Heart left ventricle (tissue), 16 donors: ENCODE data around the gene C1orf167. TPM values are rescaled to one million over a fixed set of nuclear protein-coding genes. Genes with fewer than 3 reads are reported as not detected.
A peak's percentile ranks its signal among the peaks of the same experiment; 100 is the strongest.

ENCODE experiments used
- ATAC-seq, 4 donors: fragments of 200-7000 bp; cut with Tn5 transposase; one replicate each; pipeline ENCODE4 v1.9.1; 2020 to 2022; ENCODE audit warnings: moderate library complexity in 4 of 4, mild to moderate bottlenecking in 3 of 4, moderate number of reproducible peaks in 1 of 4
- DNase-seq, 5 donors: peaks; one replicate each; pipeline ENCODE4 v3.0.0-alpha.2; 2020
- H3K27ac ChIP-seq, 12 donors: fragments of 200-600 bp; sonication (generic) in 4 of 12; one replicate each; pipeline versions ENCODE4 v1.5.0 to v1.8.0; 2016 to 2022; ENCODE audit warnings: mild to moderate bottlenecking in 2 of 12
- H3K27me3 ChIP-seq, 9 donors: fragments of 200-600 bp; sonication (generic) in 2 of 9; one replicate each; pipeline versions ENCODE4 v1.5.1 to v1.8.0; 2016 to 2022; ENCODE audit warnings: mild to moderate bottlenecking in 3 of 9
- H3K36me3 ChIP-seq, 9 donors: fragments of 200-600 bp; sonication (generic) in 2 of 9; one replicate each; pipeline versions ENCODE4 v1.5.0 to v1.8.0; 2018 to 2022; ENCODE audit warnings: mild to moderate bottlenecking in 2 of 9
- H3K4me1 ChIP-seq, 12 donors: fragments of 200-600 bp; sonication (generic) in 4 of 12; one replicate each; pipeline versions ENCODE4 v1.5.0 to v1.8.0; 2016 to 2022; ENCODE audit warnings: mild to moderate bottlenecking in 3 of 12
- H3K4me3 ChIP-seq, 12 donors: fragments of 200-600 bp; sonication (generic) in 4 of 12; one replicate each; pipeline versions ENCODE4 v1.5.0 to v1.8.0; 2017 to 2022; ENCODE audit warnings: mild to moderate bottlenecking in 9 of 12, moderate library complexity in 4 of 12
- H3K9me3 ChIP-seq, 12 donors: fragments of 200-600 bp; sonication (generic) in 4 of 12; one replicate each; pipeline versions ENCODE4 v1.5.0 to v1.8.0; 2016 to 2022; ENCODE audit warnings: mild to moderate bottlenecking in 1 of 12
- CTCF ChIP-seq, 12 donors: fragments of 200-600 bp; sonication (generic) in 4 of 12; IDR thresholded peaks; one replicate each; pipeline versions ENCODE4 v1.5.0 to v1.8.0; 2018 to 2022; ENCODE audit warnings: antibody characterized with exemption in 12 of 12, mild to moderate bottlenecking in 5 of 12
- POLR2A ChIP-seq, 2 donors: fragments of 450-650 bp; IDR thresholded peaks; one replicate each; pipeline ENCODE4 v1.6.1; 2017; ENCODE audit warnings: antibody characterized with exemption in 2 of 2, mild to moderate bottlenecking in 2 of 2, moderate library complexity in 2 of 2
- WGBS, 4 donors: extraction: QIAGEN DNeasy Blood & Tissue Kit in 2 of 4; methylation state at CpG; one replicate each; pipeline versions ENCODE4 v1.1.5 to v1.1.7; 2013 to 2018; 5-methylcytosine and 5-hydroxymethylcytosine counted together
- intact Hi-C, 10 donors: fragments of 100-400 bp; cut with DNase I; formaldehyde crosslinking; loops; one replicate each; pipeline versions ENCODE4 v1.11.1 to v1.14.2; 2022
- long read RNA-seq, 3 donors: library from polyadenylated mRNA; unstranded; transcript quantifications; one replicate each; pipeline ENCODE4 v2.0.0, GENCODE V29; 2020 to 2021
- polyA plus RNA-seq, 2 donors: library from polyadenylated mRNA; stranded (reverse); fragments of 200-250 nt; gene quantifications; one replicate each; pipeline ENCODE4 v1.2.3, GENCODE V29; 2013
- total RNA-seq, 9 donors: library from RNA; depleted of rRNA in 2 of 9; stranded (reverse); fragments of >200 nt in 2 of 9; fragmentation: NEBNext Ultra II Directional in 3 of 9; extraction: Animal tissue kit (Norgen Biotek cat#: 25700) in 3 of 9; gene quantifications; one replicate each; pipeline versions ENCODE4 v1.1.0 to v1.2.4, GENCODE V29; 2016 to 2023
- donor health status: ischemic (EF 13 %, LVEDD 7.1; RV severe dilation, severe dysfunction).
- donor health status: healthy with polysubstance abuse.
- donor health status: DM: no; HTN: yes; CAD: no.
- donor health status: DM: no; HTN: no; CAD: no.
- donor health status: ischemic (EF 25% LVEDD 6.9; RV normal size, moderate dysfunction).
- donor health status: ischemic (EF 25% LVEDD 5.7; RV mildly dilated, moderate dysfunction).
- donor health status: healthy.
- donor health status: DM: yes; HTN: yes; CAD: no.
- donor health status: ischemic (EF 35%, LVEDD 5.7; RV mildly dilated, moderate dysfunction).
- donor health status: nonischemic (EF 11% LVEDD 7.7; RV severe dilation, severe dysfunction).
- donor health status: DM: yes; HTN: yes; CAD: no.
- donor health status: PGD.
- donor health status: ischemic (EF 29% LVEDD 5.4; RV normal size, mild dysfunction).
- donor health status: nonischemic (EF 23%, LVEDD 6.1; RV moderate dilation, normal function).

Gene C1orf167
- total RNA-seq, result 1 to 10 TPM; 1.5 to 7.6 (median 3.1) TPM
- polyA plus RNA-seq, result 1 to 10 TPM; 4.1 to 4.9 TPM
- long read RNA-seq, donor 1, partial matches to known transcripts, result 0 of 4 reads
- long read RNA-seq, donor 1, other reads (novel, unspliced or antisense), result 4 of 4 reads
- long read RNA-seq, donor 2, partial matches to known transcripts, result 0 of 1 reads
- long read RNA-seq, donor 2, other reads (novel, unspliced or antisense), result 1 of 1 reads
- long read RNA-seq, donor 3, partial matches to known transcripts, result 0 of 5 reads
- long read RNA-seq, donor 3, other reads (novel, unspliced or antisense), result 5 of 5 reads

GRCh38 chr1:11761988-11762406, at the start of gene C1orf167:
Gene C1orf167 (plus strand): TSS chr1:11762193. CDS start chr1:11764401, 2,208 bp downstream.
- no peaks in the 10 kb centered on the region for H3K36me3 ChIP-seq
- peaks cover 0 to 6% (median 0%) of the 10 kb centered on the region in 12 donors for H3K4me1 ChIP-seq
- TF ChIP-seq CTCF (IDR thresholded peaks at IDR 0.05), result no peak
- TF ChIP-seq POLR2A (IDR thresholded peaks at IDR 0.05), result no peak
- ATAC-seq (peak in 3 of 4 donors; percentile 20 to 26 (median 20)), DNase-seq (no peak)
- 6 to 13% (median 7%) methylated on average over 17 to 29 of the region's 29 CpGs for WGBS, 4 donors
- no peak within 1 kb of the TSS for H3K27ac ChIP-seq
- no peak within 1 kb of the TSS for H3K4me3 ChIP-seq
- H3K9me3 ChIP-seq, result no peaks in the 10 kb centered on the region
- intact Hi-C loops, result no loop called here
- H3K27me3 ChIP-seq, result peaks cover 6 to 21% (median 14%) of the 10 kb centered on the region in 9 donors

GRCh38 chr1:11712285-11712684, 49.7 kb upstream of the C1orf167 start:
- Histone ChIP-seq H3K36me3 (no peaks in the 10 kb centered on the region), H3K27ac (no peak overlapping the region), H3K9me3 (no peaks in the 10 kb centered on the region), H3K4me3 (no peak overlapping the region), H3K27me3 (peaks cover 0 to 26% (median 0%) of the 10 kb centered on the region in 9 donors), H3K4me1 (peaks cover 0 to 12% (median 9%) of the 10 kb centered on the region in 12 donors)
- 88 to 93% (median 90%) methylated on average over 8 of the region's 8 CpGs for WGBS, 4 donors
- no peak for ATAC-seq
- TF ChIP-seq POLR2A (IDR thresholded peaks at IDR 0.05) (no peak), CTCF (IDR thresholded peaks at IDR 0.05) (no peak)
- no peak for DNase-seq
- intact Hi-C loops, result no loop called here

- no peak for TF ChIP-seq CTCF (IDR thresholded peaks at IDR 0.05)
- Histone ChIP-seq H3K9me3 (no peaks in the 10 kb centered on the region), H3K4me3 (no peak overlapping the region), H3K27ac (no peak overlapping the region), H3K27me3 (peaks cover 0 to 23% (median 0%) of the 10 kb centered on the region in 9 donors), H3K36me3 (no peaks in the 10 kb centered on the region), H3K4me1 (peaks cover 0 to 4% (median 2%) of the 10 kb centered on the region in 12 donors)
- DNase-seq (no peak), ATAC-seq (no peak)
- intact Hi-C loops, result no loop called here
- WGBS, 4 donors, result 80 to 84% (median 83%) methylated on average over 11 of the region's 11 CpGs
Observed at GRCh38 chr1:11713095-11713494, 48.9 kb upstream of the C1orf167 start.

DNA sequence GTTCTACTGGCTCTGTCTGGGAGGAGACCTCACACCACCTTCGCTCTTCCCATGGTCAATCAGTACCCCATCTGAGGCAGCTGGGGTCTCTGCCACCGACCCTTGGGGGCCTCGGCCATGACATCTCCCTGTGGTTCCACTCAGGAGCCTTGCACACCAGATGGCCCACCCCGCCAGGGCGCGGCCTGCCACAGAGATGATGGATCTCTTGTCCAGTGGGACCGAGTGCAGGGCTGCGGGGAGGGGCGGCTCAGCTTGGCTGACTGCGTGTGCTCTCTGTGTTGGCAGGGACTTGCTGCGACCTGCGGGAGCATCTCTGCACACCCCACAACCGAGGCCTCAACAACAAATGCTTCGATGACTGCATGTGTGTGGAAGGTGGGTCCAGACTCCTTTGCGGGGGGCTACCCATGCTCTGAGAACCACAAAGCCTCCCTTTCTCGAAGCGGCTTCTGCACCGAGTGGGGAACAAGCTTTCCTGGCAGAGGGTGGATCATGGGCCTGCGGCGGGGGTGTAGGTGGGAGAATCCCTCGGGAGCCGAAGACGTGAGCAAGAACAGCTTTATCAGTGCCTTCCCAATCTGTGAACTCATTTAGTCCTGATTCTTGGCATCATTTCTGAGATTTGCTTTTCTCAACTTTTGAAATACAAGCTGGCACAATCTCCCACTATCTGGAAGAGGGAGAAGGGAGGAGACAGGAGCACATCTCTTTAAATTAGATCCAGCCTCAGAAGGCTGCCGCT, 47.0 kb upstream of the C1orf167 start:
- intact Hi-C loops, result loop anchor here in 4 of 10 donors (5.0 kb wide), 3 partner anchors 33 to 63 kb away; partner anchors contain the start of genes FBXO2 (in 3 of the 4), FBXO44 (in 3 of the 4), FBXO6 (in 1 of the 4) and MAD2L2 (in 1 of the 4)
- no peak for ATAC-seq
- 68 to 78% (median 70%) methylated on average over 24 of the region's 24 CpGs for WGBS, 4 donors
- TF ChIP-seq CTCF (IDR thresholded peaks at IDR 0.05), result no peak
- no peak for TF ChIP-seq POLR2A (IDR thresholded peaks at IDR 0.05)
- DNase-seq, result no peak
- H3K9me3 ChIP-seq, result no peaks in the 10 kb centered on the region
- no peak overlapping the region for H3K4me3 ChIP-seq
- no peak overlapping the region for H3K27ac ChIP-seq
- H3K27me3 ChIP-seq, result peaks cover 0 to 19% (median 0%) of the 10 kb centered on the region in 9 donors
- H3K36me3 ChIP-seq, result no peaks in the 10 kb centered on the region
- H3K4me1 ChIP-seq, result peaks cover 0 to 12% (median 7%) of the 10 kb centered on the region in 12 donors
